NB4 (cell line): Measurements from ENCODE around the gene DLG5.

ENCODE experiments used
- DNase-seq: peaks from one replicate; pipeline ENCODE4 v3.0.0; 2010; ENCODE audit warnings: low read depth
- H3K4me3 ChIP-seq: one replicate; pipeline ENCODE4 v1.5.1; 2011; ENCODE audit warnings: mild to moderate bottlenecking, low read depth, low read length, moderate library complexity
- MYC ChIP-seq: IDR thresholded peaks from 2 replicates; pipeline ENCODE4 v1.6.1; 2011; ENCODE audit warnings: low read depth, low read length
- POLR2A ChIP-seq: IDR thresholded peaks from 2 replicates; pipeline ENCODE4 v1.6.1; 2011; ENCODE audit warnings: mild to moderate bottlenecking; ENCODE audit not compliant: insufficient read length; ENCODE audit errors: extremely low read depth
- TF ChIP-seq, protein P1 (sequence below): IDR thresholded peaks from one replicate; pipeline ENCODE4 v1.5.1; 2012; ENCODE audit warnings: low read depth, low read length
- TF ChIP-seq, protein P2 (sequence below): IDR thresholded peaks from 2 replicates; pipeline ENCODE4 v1.6.1; 2011; ENCODE audit warnings: low read depth, low read length

DLG5 gene

DNA sequence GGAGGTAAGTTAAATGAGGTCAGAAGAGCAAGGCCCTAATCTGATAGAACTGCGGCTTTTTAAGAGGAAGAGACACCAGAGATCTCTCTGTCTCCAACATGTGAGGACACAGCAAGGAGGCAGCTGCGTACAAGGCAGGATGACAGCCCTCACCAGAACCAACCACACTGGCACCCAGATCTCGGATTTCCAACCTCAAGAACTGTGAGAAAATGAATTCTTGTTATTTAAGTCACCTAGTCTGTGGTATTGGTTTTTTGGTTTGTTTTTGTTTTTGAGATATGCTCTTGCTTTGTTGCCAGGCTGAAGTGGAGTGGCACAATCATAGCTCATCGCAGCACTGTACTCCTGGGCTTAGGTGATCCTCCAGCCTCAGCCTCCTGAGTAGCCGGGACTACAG is 127.2 kb downstream of the DLG5 start:
- TF ChIP-seq POLR2A (no peak), MYC (no peak)
- TF ChIP-seq, protein P1, sequence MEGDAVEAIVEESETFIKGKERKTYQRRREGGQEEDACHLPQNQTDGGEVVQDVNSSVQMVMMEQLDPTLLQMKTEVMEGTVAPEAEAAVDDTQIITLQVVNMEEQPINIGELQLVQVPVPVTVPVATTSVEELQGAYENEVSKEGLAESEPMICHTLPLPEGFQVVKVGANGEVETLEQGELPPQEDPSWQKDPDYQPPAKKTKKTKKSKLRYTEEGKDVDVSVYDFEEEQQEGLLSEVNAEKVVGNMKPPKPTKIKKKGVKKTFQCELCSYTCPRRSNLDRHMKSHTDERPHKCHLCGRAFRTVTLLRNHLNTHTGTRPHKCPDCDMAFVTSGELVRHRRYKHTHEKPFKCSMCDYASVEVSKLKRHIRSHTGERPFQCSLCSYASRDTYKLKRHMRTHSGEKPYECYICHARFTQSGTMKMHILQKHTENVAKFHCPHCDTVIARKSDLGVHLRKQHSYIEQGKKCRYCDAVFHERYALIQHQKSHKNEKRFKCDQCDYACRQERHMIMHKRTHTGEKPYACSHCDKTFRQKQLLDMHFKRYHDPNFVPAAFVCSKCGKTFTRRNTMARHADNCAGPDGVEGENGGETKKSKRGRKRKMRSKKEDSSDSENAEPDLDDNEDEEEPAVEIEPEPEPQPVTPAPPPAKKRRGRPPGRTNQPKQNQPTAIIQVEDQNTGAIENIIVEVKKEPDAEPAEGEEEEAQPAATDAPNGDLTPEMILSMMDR: no peak
- TF ChIP-seq, protein P2, sequence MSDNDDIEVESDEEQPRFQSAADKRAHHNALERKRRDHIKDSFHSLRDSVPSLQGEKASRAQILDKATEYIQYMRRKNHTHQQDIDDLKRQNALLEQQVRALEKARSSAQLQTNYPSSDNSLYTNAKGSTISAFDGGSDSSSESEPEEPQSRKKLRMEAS: no peak
- DNase-seq: no peak
- H3K4me3 ChIP-seq: no peak overlapping the region

DNA sequence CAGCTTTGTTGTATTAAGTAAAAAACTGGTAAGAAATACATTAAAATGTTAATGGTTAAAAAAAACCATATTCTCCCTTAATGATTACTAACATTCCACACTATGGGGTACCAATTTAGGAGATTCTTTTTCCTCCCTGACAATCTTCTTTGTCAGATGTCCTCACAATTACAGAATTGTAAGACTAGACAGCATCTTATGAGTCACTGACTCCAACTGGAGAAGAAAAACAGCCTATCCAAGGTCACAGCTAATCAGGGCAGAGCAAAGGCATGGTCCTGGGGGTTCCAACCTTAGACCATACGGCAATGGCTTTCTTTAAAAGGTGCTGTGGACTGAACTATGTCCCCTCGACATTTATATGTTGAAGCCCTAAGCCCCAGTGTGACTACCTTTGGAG is 127.6 kb downstream of the DLG5 start:
- TF ChIP-seq, protein P2: no peak
- DNase-seq: no peak
- H3K4me3 ChIP-seq: no peak overlapping the region

DNA sequence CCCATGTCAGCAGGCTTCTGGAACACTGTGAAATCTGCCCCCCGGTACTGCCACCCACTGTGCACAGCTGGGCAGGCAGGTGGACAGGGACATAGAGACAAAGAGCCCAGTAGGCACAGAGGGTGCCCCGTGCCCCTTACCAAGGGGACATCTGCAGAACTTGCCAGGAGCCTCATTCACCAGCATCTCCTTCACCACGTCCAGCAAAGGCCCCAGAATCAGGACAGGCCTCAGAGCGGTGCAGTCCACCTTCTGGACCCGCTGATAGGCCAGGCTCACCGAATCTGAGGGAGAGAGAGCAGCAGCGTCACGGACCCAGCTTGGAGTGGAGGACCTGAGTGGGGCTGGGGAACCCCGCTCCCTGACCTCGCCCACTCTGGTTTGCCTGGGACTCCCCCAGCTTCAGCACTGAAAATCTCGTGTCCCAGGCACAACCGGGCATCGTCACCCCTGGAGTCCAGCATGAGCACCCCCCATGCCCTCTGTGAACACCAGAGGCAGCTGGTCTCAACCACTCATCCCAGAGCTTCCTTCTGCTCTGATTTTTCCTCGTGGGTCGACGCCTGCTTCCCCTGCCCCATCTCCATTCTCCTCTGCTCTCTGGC is 130.1 kb downstream of the DLG5 start:
- TF ChIP-seq, protein P1: no peak
- no peak for TF ChIP-seq POLR2A
- TF ChIP-seq MYC: no peak
- TF ChIP-seq, protein P2: no peak
- no peak overlapping the region for H3K4me3 ChIP-seq
- no peak for DNase-seq

DNA sequence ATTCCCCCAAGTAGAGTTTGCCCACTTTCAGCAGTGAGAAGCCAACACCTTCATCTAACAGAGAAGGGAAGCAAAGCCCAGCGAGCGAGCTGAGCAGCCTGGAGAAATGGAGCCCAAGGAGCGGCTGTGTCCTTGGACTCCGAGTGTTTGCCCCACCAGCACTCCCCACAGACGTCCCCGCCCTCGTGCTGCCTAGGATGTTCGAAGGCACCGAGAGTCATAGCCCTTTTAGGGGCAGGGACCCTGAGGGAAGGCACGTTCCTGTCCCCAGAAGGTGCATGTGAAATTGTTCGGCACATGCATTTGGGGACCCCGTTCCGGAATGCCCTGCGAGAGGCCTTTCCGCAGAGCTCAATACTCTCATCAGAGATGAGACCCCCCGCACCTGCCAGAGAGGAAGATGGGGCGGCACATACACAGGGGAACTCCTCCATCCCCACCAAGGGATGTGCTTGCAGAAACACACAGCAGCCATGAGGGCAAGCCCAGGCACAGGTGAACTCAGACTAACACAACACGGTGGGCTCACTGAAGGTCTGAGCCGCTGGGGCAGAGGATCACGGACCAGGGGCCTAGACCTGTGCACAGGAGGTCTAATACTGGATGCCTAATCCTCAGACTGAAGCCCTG is 131.0 kb downstream of the DLG5 start:
- TF ChIP-seq, protein P2: no peak
- TF ChIP-seq POLR2A (no peak), MYC (no peak)
- TF ChIP-seq, protein P1: no peak
- no peak for DNase-seq
- no peak overlapping the region for H3K4me3 ChIP-seq

DNA sequence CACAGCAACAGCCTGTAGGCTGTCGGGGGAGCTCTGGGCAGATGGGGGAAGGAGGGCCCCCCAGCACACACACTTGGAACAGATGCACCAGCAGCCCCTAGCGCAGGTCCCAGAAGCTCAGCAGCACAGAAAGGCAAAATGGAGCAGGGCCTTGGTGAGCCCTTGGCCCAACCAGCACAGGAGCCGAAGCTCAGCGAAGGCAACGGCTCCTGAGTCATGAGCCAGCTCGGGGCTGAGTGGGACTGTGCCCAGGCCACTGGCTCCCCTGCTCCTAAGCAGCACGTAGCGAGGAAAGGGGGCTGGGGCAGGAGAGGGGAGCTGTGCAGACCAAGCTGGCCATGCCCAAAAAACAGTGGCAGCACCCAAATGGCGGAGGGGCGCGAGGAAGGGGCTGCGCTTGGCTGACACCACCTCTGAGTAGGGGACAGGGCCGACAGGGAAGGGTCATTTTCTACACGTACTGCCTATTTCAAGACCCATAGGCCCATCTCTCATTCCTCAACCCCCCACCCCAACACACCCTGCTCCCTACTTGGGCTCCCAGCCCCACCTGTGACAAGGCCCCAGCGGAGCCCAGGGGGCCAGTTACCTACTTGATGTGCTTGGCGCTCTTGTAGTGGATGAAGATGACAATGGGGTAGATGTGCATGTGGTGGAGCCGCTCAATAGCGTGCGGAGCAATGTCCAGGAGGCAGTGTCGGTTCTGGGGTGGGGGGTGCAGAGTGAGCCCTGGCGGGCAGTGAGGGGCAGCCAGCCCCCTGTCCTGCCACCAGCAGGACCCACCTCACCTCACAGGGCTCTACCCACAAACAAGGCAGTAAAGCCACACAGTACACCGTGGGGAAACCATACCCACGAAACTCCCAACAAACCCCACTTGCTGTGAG is 132.1 kb downstream of the DLG5 start:
- no peak for DNase-seq
- H3K4me3 ChIP-seq: no peak overlapping the region
- TF ChIP-seq, protein P2: no peak
- TF ChIP-seq, protein P1: no peak
- TF ChIP-seq POLR2A (no peak), MYC (no peak)

DNA sequence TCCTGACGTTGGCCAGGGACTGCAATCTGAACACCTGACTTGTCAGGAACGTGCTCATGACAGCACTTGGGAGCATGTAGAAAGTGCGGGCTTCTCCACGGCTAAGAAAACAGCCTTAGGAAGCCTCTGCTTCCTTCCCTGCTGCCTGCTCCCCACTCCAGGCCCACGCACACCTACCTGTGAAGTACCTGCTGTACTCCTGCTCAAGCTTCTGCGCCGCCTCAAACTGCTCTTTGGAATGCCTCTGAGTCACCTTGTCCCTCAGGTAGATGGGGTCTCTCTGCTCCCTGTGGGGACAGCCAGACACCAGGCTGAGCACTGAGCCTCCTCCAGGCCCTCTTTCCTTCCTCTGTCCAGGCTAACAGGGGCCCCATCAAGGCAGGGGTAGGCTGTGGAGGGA is 132.7 kb downstream of the DLG5 start:
- DNase-seq: no peak
- no peak overlapping the region for H3K4me3 ChIP-seq
- TF ChIP-seq, protein P2: no peak
- no peak for TF ChIP-seq MYC
- TF ChIP-seq, protein P1: no peak
- no peak for TF ChIP-seq POLR2A
